HFFc6 (cell line): ENCODE measurements around the gene NGFR. TPM values are rescaled to one million over a fixed set of nuclear protein-coding genes. Genes with fewer than 3 reads are reported as not detected.

ENCODE experiments used
- DNase-seq: peaks from one replicate; pipeline ENCODE4 v3.0.0-alpha.2; 2018
- H3K27ac Mint-ChIP-seq: 2 replicates; pipeline ENCODE4 v1.8.0; 2020; ENCODE audit warnings: mild to moderate bottlenecking, mixed read lengths
- H3K27me3 Mint-ChIP-seq: 2 replicates; pipeline ENCODE4 v1.8.0; 2021; ENCODE audit warnings: mild to moderate bottlenecking, moderate library complexity, mixed read lengths; ENCODE audit not compliant: insufficient read depth
- H3K36me3 Mint-ChIP-seq: 2 replicates; pipeline ENCODE4 v1.8.0; 2021; ENCODE audit warnings: low read depth, mixed read lengths
- H3K4me1 Mint-ChIP-seq: 2 replicates; pipeline ENCODE4 v1.8.0; 2020; ENCODE audit warnings: low read depth, mixed read lengths
- H3K4me3 Mint-ChIP-seq: 2 replicates; pipeline ENCODE4 v1.8.0; 2020; ENCODE audit warnings: mild to moderate bottlenecking, moderate library complexity, mixed read lengths
- H3K9me3 Mint-ChIP-seq: 2 replicates; pipeline ENCODE4 v1.8.0; 2020; ENCODE audit warnings: mild to moderate bottlenecking, mixed read lengths
- total RNA-seq, 6 experiments: library from RNA; stranded (reverse); fragmentation: NEBNext Ultra II Directional; extraction: Animal tissue kit (Norgen Biotek cat#: 25700); gene quantifications; 2 replicates in 1 of 6; 3 replicates in 5 of 6; pipeline ENCODE4 v1.2.3, GENCODE V29; 2021
- TF ChIP-seq, protein P1 (sequence below): fragments of 200-600 bp; sonication (generic); IDR thresholded peaks from 2 replicates; pipeline ENCODE4 v1.5.0; 2021; ENCODE audit warnings: antibody characterized with exemption, mild to moderate bottlenecking

Gene NGFR
- total RNA-seq, 6 experiments from 2014 or later = 0.07 to 0.14 (median 0.11) TPM; not detected in 1

- Mint-ChIP-seq H3K27me3 (peaks cover 73% of the 10 kb centered on the region), H3K4me3 (no peak overlapping the region), H3K4me1 (no peaks in the 10 kb centered on the region), H3K9me3 (no peaks in the 10 kb centered on the region), H3K36me3 (no peaks in the 10 kb centered on the region), H3K27ac (no peak overlapping the region)
- TF ChIP-seq, protein P1, sequence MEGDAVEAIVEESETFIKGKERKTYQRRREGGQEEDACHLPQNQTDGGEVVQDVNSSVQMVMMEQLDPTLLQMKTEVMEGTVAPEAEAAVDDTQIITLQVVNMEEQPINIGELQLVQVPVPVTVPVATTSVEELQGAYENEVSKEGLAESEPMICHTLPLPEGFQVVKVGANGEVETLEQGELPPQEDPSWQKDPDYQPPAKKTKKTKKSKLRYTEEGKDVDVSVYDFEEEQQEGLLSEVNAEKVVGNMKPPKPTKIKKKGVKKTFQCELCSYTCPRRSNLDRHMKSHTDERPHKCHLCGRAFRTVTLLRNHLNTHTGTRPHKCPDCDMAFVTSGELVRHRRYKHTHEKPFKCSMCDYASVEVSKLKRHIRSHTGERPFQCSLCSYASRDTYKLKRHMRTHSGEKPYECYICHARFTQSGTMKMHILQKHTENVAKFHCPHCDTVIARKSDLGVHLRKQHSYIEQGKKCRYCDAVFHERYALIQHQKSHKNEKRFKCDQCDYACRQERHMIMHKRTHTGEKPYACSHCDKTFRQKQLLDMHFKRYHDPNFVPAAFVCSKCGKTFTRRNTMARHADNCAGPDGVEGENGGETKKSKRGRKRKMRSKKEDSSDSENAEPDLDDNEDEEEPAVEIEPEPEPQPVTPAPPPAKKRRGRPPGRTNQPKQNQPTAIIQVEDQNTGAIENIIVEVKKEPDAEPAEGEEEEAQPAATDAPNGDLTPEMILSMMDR = no peak
- DNase-seq = no peak
Measured at GRCh38 chr17:49530118-49530517, 35.0 kb downstream of the NGFR start.

- TF ChIP-seq, protein P1 = no peak
- Mint-ChIP-seq H3K27ac (no peak overlapping the region), H3K27me3 (peaks cover 28% of the 10 kb centered on the region), H3K36me3 (no peaks in the 10 kb centered on the region), H3K4me1 (no peaks in the 10 kb centered on the region), H3K9me3 (peaks cover under 1% of the 10 kb centered on the region; the same call in 1 of the 2 replicates), H3K4me3 (no peak overlapping the region)
- no peak for DNase-seq
Measured at GRCh38 chr17:49543860-49544259, 48.8 kb downstream of the NGFR start.

DNA sequence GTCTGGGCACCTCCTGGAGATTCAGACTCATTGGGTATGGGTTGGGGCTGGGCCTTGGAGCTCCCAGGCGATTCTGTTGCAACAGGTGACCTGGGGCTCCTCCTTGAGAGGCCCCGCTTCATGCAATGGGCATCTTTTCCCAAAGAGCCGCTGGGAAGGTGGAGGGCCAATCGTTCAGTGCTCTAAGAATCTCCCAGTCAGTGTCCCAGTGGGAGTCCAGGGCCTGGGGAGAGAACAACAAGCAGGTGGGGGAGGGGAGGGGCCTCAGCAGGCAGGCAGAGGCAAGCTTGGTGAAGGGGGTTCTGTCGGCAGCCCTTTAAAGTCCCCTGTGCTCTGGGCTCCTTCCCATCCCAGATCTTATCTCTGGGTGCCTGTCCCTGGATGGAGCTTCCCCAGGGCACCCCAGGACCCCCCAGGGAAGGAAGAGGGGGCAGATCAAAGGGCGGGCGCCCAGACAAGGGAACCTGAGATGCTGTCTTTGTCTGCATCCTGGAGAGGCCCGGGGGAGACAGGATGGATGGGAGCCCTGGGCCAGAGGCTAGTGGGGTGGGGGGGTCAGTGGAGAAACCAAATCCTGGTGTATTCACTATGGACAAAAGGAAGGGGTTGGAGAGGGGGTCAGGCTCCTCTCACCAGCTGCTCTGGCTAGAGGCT is 50.0 kb downstream of the NGFR start:
- Mint-ChIP-seq H3K27me3 (peaks cover 28% of the 10 kb centered on the region), H3K4me3 (no peak overlapping the region), H3K36me3 (no peaks in the 10 kb centered on the region), H3K27ac (no peak overlapping the region), H3K9me3 (no peaks in the 10 kb centered on the region), H3K4me1 (no peaks in the 10 kb centered on the region)
- no peak for DNase-seq
- TF ChIP-seq, protein P1 = no peak

DNA sequence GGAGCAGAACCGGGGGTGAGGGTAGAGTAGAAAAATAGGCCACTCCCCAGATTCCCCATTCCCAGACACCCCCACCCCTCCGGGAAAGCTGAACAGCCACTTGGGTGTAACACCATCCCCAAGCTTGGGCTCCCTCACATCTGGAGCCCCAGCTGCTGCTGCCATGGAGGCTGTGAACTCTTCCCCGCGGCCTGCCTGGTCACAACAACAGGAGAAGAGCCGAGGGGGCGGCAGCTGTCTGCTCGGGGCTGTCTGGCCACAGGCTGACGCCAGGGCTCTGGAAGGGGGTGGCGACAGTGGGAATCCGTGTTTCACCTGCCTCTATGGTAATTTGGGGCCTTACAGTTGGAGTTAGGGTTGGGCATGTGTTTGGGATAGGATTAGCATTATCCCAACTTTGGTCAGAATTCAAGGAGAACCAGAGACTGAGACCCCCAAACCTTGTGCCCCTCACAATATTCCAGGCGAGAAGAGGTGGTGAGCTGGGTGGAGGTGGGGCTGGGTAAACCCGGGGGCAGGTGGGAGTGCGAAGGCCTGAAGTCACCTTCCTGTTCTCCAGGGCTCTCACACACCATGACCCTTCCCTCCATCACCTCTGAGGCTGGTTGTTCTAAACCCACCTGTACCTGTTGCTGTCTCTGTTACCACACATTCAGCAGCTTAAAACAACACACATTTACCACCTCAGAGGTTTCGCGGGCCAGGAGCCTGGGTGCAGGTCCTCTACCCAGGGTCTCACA is 50.9 kb downstream of the NGFR start:
- H3K4me3 Mint-ChIP-seq = no peak overlapping the region
- H3K27ac Mint-ChIP-seq = no peak overlapping the region
- peaks cover 28% of the 10 kb centered on the region for H3K27me3 Mint-ChIP-seq
- H3K4me1 Mint-ChIP-seq = no peaks in the 10 kb centered on the region
- TF ChIP-seq, protein P1 = no peak
- no peaks in the 10 kb centered on the region for H3K9me3 Mint-ChIP-seq
- no peak for DNase-seq
- H3K36me3 Mint-ChIP-seq = no peaks in the 10 kb centered on the region

- H3K4me1 Mint-ChIP-seq = no peaks in the 10 kb centered on the region
- TF ChIP-seq, protein P1 = no peak
- peaks cover 28% of the 10 kb centered on the region for H3K27me3 Mint-ChIP-seq
Measured at GRCh38 chr17:49546546-49547535, 51.7 kb downstream of the NGFR start.

More at GRCh38 chr17:49546546-49547535, 51.7 kb downstream of the NGFR start:
- no peak for DNase-seq
- Mint-ChIP-seq H3K27ac (no peak overlapping the region), H3K36me3 (no peaks in the 10 kb centered on the region), H3K9me3 (no peaks in the 10 kb centered on the region), H3K4me3 (no peak overlapping the region)
